Retina (tissue), 1 donor: ENCODE data around the gene RAB36.

Experiments
- DNase-seq: peaks from one replicate; pipeline ENCODE4 v3.0.0-alpha.2; 2016

RAB36 gene

GRCh38 chr22:23109079-23109347, 36.3 kb upstream of the RAB36 start:
- no peak for DNase-seq

GRCh38 chr22:23109441-23109978, 35.8 kb upstream of the RAB36 start:
- DNase-seq = no peak

- DNase-seq = no peak
Measured at GRCh38 chr22:23110190-23110921, 34.9 kb upstream of the RAB36 start.

GRCh38 chr22:23110922-23111527, 34.3 kb upstream of the RAB36 start:
- no peak for DNase-seq

- DNase-seq = no peak
Measured at GRCh38 chr22:23112472-23113012, 32.7 kb upstream of the RAB36 start.

- DNase-seq = no peak
Measured at GRCh38 chr22:23113067-23113846, 32.0 kb upstream of the RAB36 start.

GRCh38 chr22:23113847-23114720, 31.2 kb upstream of the RAB36 start:
- DNase-seq = no peak

GRCh38 chr22:23114721-23115020, 30.6 kb upstream of the RAB36 start:
- DNase-seq = no peak

- no peak for DNase-seq
Measured at GRCh38 chr22:23115369-23115768, 29.9 kb upstream of the RAB36 start.

GRCh38 chr22:23115825-23116494, 29.3 kb upstream of the RAB36 start:
- no peak for DNase-seq

- no peak for DNase-seq
Measured at GRCh38 chr22:23116506-23117263, 28.6 kb upstream of the RAB36 start.

GRCh38 chr22:23117275-23117674, 28.0 kb upstream of the RAB36 start:
- no peak for DNase-seq

GRCh38 chr22:23117891-23118646, 27.2 kb upstream of the RAB36 start:
- no peak for DNase-seq

- no peak for DNase-seq
Measured at GRCh38 chr22:23118647-23119493, 26.4 kb upstream of the RAB36 start.

GRCh38 chr22:23119494-23120414, 25.5 kb upstream of the RAB36 start:
- DNase-seq = no peak

- no peak for DNase-seq
Measured at GRCh38 chr22:23120415-23120899, 24.8 kb upstream of the RAB36 start.

- DNase-seq = no peak
Measured at GRCh38 chr22:23121000-23121421, 24.3 kb upstream of the RAB36 start.

GRCh38 chr22:23121424-23121823, 23.9 kb upstream of the RAB36 start:
- no peak for DNase-seq
